Activated naive CD4-positive, alpha-beta T cell treated with anti-CD3 and anti-CD28 coated beads, Interleukin-2, amount 50 U/mL, for 72 hours (primary cell): ENCODE results near the gene KBTBD6. TPM values are rescaled to one million over a fixed set of nuclear protein-coding genes. Genes with fewer than 3 reads are reported as not detected.
"Not testable (repeated sequence)": the region's sequence is repeated elsewhere in the genome, so short reads cannot be mapped to it uniquely, and the experiment has no call there.

ENCODE experiments used
- ATAC-seq, 2 donors: fragments of 150-1000 bp; cut with Tn5 transposase; 2 replicates each; pipeline ENCODE4 v1.10.0; 2021; ENCODE audit warnings: mild to moderate bottlenecking in 2 of 2, moderate library complexity in 2 of 2
- DNase-seq, 2 donors: peaks; one replicate each; pipeline ENCODE4 v3.0.0; 2021 to 2022; ENCODE audit warnings: low spot score in 2 of 2
- H3K27ac Mint-ChIP-seq, 2 donors: one replicate each; pipeline ENCODE4 v1.8.0; 2022; ENCODE audit warnings: mild to moderate bottlenecking in 2 of 2, mixed read lengths in 2 of 2
- H3K36me3 Mint-ChIP-seq, 2 donors: one replicate each; pipeline ENCODE4 v1.8.0; 2022; ENCODE audit warnings: mixed read lengths in 2 of 2
- H3K9me3 Mint-ChIP-seq, 2 donors: one replicate each; pipeline ENCODE4 v1.8.0; 2022; ENCODE audit warnings: mixed read lengths in 2 of 2
- total RNA-seq, 2 donors: library from RNA; stranded (reverse); gene quantifications; one replicate each; pipeline ENCODE4 v1.2.3, GENCODE V29; 2022

Gene KBTBD6, protein sequence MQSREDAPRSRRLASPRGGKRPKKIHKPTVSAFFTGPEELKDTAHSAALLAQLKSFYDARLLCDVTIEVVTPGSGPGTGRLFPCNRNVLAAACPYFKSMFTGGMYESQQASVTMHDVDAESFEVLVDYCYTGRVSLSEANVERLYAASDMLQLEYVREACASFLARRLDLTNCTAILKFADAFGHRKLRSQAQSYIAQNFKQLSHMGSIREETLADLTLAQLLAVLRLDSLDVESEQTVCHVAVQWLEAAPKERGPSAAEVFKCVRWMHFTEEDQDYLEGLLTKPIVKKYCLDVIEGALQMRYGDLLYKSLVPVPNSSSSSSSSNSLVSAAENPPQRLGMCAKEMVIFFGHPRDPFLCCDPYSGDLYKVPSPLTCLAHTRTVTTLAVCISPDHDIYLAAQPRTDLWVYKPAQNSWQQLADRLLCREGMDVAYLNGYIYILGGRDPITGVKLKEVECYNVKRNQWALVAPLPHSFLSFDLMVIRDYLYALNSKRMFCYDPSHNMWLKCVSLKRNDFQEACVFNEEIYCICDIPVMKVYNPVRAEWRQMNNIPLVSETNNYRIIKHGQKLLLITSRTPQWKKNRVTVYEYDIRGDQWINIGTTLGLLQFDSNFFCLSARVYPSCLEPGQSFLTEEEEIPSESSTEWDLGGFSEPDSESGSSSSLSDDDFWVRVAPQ
- 1 to 10 TPM; 5.0 to 5.5 TPM for total RNA-seq

DNA sequence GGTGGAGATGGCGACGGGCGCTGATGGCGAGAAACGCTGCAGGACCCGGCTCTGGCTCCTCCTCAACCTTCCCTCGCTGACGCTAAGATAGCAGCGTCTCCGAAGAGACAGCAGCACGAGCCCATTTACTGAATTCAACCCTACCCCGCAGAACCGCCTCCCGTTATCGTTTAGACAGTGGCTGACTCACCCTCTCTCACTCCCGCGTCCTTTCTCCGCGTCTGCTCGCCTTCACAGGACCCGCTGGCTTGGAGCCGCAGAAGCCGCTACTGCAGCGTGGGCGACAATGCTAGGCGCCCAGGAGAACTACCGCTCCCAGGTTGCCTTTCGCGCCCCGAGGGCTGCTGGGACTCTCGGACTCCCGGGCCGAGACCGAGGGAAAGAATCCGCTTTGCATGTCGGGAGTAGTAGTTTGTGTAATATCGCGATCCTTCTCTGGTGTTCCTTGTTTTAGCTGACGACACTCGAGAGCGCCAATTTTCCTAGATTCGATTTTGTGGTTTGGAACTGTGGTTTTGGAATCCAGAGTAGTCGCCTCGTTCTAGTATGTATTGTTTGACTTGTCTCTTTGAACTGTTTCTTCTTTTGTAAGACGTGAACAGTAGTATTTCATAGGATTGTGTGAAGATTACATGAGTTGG, at the start of gene KBTBD6:
Gene KBTBD6 (minus strand): TSS at position 291 of the 641 bp plus-strand sequence. CDS start 291 bp downstream, outside the sequence.
- peaks cover 16 to 21% of the 10 kb centered on the region in 2 donors for H3K36me3 Mint-ChIP-seq
- peak within 1 kb of the TSS; percentile 91 to 92 for H3K27ac Mint-ChIP-seq
- DNase-seq (peak; percentile 91 to 97), ATAC-seq (peak; percentile 93 to 98)
- no peaks in the 10 kb centered on the region for H3K9me3 Mint-ChIP-seq

DNA sequence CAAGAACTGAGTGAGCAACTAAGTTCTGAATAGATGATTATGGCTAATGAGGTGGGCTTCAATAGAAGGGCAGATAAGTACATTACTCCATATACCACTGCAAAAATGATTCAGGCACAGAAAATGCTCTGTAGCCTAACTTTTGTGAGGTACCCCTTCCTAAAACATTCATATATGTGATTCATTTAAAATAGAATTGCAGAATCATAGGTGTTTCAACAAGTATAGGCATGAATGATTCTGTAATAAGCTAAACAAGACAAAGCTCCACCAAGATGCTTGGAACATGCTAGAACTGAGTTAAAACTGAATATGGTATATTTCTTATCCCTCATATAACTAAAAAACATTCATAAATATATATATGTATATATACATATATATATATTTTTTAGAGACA, 49.6 kb upstream of the KBTBD6 start:
- no peak overlapping the region for H3K27ac Mint-ChIP-seq
- no peaks in the 10 kb centered on the region for H3K36me3 Mint-ChIP-seq
- DNase-seq (no peak), ATAC-seq (no peak)
- peaks cover 0 to 5% of the 10 kb centered on the region in 2 donors for H3K9me3 Mint-ChIP-seq

DNA sequence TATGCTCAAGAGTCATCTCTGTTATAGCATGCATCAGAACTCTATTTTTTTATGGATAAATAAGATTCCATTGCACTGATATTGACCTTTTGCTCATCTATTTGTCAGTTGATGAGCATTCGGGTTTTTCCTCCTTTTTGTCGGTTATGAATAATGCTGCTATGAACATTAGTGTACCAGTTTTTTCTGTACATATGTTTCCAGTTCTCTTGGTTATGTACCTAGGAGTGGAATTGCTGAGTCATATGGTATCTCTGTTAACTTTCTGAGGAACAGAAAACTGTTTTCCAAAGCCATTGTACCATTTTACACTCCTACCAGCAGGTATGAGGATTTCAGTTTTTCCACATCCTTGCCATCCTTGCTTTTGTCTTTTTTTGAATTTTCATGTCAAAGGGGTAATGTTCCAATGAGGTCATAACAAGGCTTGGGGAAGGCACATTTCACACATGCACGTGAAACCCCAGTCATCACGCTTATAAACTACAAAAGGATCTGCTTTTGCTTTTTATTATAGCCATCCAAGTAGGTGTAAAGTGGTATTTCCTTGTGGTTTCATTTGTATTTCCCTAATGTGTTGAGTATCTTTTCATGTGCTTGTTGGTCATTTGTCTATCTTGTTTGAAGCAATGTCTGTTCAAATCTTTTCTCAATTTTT, 47.1 kb upstream of the KBTBD6 start:
- ATAC-seq = peak; percentile 67 to 81
- peaks cover 14 to 24% of the 10 kb centered on the region in 2 donors for H3K36me3 Mint-ChIP-seq
- no peak for DNase-seq
- peak overlapping the region; percentile 10 to 88 for H3K27ac Mint-ChIP-seq
- H3K9me3 Mint-ChIP-seq = peaks cover 13 to 14% of the 10 kb centered on the region in 2 donors

DNA sequence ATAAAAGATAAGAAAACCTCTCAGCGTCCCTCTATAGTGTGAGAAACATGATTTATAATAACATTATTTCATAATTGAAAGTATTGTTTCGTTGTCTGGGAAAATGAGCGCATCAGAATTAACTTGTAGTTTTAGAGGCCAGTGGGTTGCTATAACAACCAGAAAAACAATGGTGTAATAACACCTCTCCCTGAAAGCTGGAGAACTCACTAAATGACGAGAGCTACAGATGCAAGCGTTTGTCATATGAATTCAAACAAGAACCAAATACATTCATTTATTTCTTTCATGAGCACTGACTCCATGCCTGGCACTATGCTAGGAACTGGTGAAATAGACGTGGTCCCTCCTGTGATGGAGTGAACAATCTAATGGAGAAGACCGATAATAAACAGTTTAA, 45.4 kb upstream of the KBTBD6 start:
- H3K36me3 Mint-ChIP-seq = peaks cover 16 to 30% of the 10 kb centered on the region in 2 donors
- H3K27ac Mint-ChIP-seq = no peak overlapping the region
- H3K9me3 Mint-ChIP-seq = peaks cover 14 to 16% of the 10 kb centered on the region in 2 donors
- DNase-seq (no peak), ATAC-seq (peak; percentile 18 to 67)

DNA sequence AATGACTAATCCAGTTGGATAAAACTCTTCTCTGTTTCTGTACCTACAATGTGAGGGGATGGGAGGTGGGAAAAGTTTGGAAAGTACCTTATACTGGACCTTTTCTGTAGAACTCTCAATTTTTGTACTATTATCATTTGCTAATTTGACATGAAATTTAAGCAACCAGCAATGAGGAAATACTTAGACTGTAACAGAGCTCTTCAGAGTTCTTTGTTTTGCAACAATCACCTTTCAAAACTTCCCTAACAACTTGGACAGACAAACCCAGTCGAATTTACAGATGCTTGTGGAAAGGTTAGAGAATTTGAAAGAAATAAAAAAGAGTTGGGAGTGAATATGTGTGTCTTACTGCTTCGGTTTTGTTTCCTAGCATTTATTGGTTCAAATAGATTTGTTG, 45.0 kb upstream of the KBTBD6 start:
- H3K9me3 Mint-ChIP-seq = peaks cover 14 to 16% of the 10 kb centered on the region in 2 donors
- ATAC-seq = no peak
- H3K27ac Mint-ChIP-seq = peak overlapping the region in 1 of 2 donors; percentile 36
- no peak for DNase-seq
- H3K36me3 Mint-ChIP-seq = peaks cover 16 to 30% of the 10 kb centered on the region in 2 donors

DNA sequence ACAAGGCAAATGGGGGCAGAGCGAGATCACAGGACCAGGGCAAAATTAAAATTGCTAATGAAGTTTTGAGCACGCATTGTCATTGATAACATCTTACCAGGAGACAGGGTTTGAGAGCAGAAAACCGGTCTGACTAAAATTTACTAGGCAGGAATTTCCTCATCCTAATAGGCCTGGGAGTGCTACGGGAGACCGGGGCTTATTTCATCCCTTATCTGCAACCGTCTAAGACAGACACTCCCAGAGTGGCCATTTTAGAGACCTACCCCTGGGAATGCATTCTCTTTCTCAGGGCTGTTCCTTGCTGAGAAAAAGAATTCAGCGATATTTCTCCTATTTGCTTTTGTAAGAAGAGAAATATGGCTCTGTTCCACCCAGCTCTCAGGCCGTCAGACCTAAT, 43.0 kb upstream of the KBTBD6 start:
- peaks cover 16 to 30% of the 10 kb centered on the region in 2 donors for H3K36me3 Mint-ChIP-seq
- ATAC-seq, H3K27ac Mint-ChIP-seq, DNase-seq: not testable (repeated sequence)
- H3K9me3 Mint-ChIP-seq = peaks cover 14 to 16% of the 10 kb centered on the region in 2 donors

DNA sequence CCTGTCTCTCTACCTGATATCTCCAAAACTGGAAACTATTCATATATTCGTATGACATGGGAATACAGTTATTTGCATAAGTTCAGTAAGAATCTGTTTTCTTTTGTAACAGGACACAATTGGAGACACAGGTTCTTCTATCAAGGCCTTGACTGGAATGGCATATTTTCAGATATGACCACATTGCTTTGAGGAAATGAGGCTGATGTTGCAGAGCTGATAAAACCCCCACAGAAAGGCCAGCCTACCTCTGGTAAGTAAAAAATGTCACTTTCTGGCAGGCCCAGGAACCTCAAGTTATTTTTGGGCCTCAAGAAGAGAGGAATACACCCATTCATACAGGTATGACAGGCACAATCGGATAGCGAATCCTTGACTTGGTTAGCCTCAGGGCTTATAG, 29.5 kb upstream of the KBTBD6 start:
- H3K36me3 Mint-ChIP-seq = no peaks in the 10 kb centered on the region
- ATAC-seq (no peak), DNase-seq (no peak)
- H3K9me3 Mint-ChIP-seq = no peaks in the 10 kb centered on the region
- no peak overlapping the region for H3K27ac Mint-ChIP-seq

DNA sequence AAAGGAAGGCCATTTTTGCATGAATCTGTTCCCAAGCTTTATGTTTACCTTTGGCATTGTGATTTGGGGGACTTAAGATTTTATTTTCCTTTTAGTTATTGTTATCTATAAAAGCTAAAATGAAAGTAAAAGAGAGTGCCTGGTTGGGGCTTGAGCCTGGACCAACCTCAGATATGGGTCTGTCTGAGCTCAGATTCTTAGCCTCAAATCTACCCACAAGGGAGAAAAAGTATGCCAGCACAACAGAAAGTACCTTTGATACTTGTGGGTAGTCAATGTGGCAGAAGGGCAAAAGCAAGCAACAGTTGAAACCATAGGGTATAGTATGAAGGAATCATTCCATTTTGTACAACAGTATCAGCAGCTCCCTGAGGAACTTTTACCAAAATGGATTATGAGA, 26.6 kb upstream of the KBTBD6 start:
- H3K36me3 Mint-ChIP-seq = no peaks in the 10 kb centered on the region
- H3K9me3 Mint-ChIP-seq = no peaks in the 10 kb centered on the region
- no peak for DNase-seq
- no peak overlapping the region for H3K27ac Mint-ChIP-seq
- ATAC-seq = no peak

DNA sequence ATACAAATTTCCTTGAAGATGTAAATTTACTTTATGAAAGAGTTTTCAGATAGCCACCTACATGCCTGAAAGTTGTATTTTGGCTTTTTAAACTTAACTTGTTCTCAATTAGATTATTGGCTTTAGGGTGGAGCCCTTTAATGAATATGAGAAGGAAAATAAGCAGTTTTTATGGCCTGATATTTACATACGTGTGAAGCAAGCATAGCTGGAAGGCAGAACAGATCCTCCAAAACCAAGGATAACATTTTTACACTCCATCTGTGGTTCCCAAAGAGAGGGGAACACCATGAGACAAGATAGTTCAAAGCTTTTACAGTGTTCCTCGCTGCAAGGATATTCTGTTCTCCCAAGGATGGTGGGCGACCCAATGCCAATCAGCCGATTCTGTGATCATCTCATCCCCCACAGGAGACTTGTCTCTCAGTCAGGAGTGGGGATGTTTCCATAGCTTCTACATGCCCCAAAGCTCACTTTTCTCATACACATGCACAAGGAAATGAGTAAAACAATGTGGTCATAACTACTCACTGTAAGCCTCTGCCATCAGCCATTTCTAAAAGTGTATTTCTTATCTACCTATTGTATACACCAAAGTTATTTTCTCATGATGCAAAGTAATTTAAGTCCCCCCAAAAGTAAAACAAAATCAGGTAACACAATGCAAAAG, 24.6 kb upstream of the KBTBD6 start:
- H3K27ac Mint-ChIP-seq = no peak overlapping the region
- DNase-seq (no peak), ATAC-seq (no peak)
- peaks cover under 1 to 5% of the 10 kb centered on the region in 2 donors for H3K9me3 Mint-ChIP-seq
- peaks cover 4% of the 10 kb centered on the region in 2 donors for H3K36me3 Mint-ChIP-seq

DNA sequence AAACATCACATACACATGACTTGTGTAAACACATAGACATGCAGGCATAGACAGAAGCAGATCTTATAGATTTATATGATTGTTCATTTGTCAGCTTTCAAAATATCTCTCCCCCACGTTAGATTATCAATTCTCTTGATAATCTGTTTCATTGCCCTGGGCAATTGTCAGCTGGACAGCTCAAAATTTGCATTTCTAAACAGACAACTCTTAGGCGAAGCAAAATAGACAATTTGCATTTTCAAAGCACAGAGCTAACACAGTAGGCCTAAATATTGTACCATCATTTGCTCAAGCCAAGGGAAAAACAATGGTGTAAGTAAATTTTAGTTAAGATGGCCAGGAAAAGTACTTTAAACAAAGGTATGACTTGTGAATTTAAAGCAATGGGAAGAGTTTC, 24.0 kb upstream of the KBTBD6 start:
- ATAC-seq = no peak
- peaks cover 6 to 11% of the 10 kb centered on the region in 2 donors for H3K9me3 Mint-ChIP-seq

DNA sequence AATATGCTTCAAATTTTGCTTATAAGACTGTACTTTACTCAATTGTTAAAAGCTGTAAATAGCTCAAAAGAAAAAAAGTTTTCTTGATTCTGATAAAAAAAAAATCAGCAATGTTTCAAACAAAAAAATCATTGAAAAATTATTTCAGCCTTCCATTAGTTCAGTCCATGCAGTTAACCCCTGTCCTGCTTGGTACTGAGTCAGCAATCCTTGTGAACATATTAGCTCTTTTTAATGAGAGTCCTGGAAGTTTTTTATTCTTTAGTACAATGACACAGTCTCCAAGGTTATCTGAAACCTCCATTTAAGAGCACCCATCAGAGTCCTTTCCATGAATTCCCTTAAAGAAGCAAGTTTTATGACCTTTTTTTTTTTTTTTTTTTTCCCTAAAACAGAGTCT, 21.4 kb upstream of the KBTBD6 start:
- Mint-ChIP-seq H3K36me3 (peaks cover 36% of the 10 kb centered on the region in 2 donors), H3K9me3 (peaks cover 29 to 35% of the 10 kb centered on the region in 2 donors), H3K27ac (no peak overlapping the region)
- ATAC-seq (no peak), DNase-seq (no peak)

More for the DNA sequence above, 24.0 kb upstream of the KBTBD6 start:
- no peak for DNase-seq
- Mint-ChIP-seq H3K36me3 (peaks cover 10% of the 10 kb centered on the region in 2 donors), H3K27ac (no peak overlapping the region)

DNA sequence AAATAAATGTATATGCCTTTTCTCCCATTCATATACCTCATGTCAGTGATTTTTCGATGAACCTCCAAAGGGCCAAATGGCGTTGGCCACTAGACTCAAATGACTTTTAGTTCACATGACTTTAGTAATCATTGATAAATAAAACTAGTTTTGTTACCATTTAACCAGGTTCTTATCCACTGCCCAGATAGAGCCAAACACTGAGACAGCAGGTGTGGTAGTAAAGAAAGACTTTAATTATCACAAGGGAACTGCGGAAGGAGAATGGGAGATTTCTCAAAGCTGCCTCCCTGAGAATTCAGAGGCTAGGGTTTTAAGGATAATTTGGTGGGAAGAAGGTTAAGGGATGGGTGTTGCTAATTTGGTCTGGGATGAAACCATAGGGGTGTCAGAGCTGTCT, 19.4 kb upstream of the KBTBD6 start:
- Mint-ChIP-seq H3K36me3 (peaks cover 52 to 56% of the 10 kb centered on the region in 2 donors), H3K27ac (no peak overlapping the region), H3K9me3 (peaks cover 43 to 51% of the 10 kb centered on the region in 2 donors)
- no peak for DNase-seq
- no peak for ATAC-seq

DNA sequence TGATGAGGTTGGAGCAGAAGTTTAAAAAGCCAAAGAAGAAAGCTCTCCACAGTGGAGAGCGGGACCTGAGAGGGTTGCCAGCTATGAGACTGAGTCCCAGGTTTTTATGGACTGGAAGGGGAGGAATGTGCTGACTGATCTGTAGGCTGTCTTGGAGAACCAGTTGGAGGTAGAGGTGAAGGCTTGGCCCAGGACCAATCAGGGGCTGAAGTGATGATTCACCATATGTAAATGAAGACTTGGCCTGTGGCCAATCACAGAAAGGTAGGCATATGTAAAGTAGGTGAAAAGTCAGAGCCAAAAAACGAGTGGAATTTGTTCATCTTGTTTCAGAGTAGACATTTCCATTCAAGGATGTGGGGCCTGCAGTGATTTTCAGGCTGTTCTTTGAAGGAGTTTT, 17.5 kb upstream of the KBTBD6 start:
- Mint-ChIP-seq H3K36me3 (peaks cover 61 to 66% of the 10 kb centered on the region in 2 donors), H3K9me3 (peaks cover 50 to 59% of the 10 kb centered on the region in 2 donors), H3K27ac (peak overlapping the region in 1 of 2 donors; percentile 54)
- DNase-seq = no peak
- ATAC-seq = no peak

DNA sequence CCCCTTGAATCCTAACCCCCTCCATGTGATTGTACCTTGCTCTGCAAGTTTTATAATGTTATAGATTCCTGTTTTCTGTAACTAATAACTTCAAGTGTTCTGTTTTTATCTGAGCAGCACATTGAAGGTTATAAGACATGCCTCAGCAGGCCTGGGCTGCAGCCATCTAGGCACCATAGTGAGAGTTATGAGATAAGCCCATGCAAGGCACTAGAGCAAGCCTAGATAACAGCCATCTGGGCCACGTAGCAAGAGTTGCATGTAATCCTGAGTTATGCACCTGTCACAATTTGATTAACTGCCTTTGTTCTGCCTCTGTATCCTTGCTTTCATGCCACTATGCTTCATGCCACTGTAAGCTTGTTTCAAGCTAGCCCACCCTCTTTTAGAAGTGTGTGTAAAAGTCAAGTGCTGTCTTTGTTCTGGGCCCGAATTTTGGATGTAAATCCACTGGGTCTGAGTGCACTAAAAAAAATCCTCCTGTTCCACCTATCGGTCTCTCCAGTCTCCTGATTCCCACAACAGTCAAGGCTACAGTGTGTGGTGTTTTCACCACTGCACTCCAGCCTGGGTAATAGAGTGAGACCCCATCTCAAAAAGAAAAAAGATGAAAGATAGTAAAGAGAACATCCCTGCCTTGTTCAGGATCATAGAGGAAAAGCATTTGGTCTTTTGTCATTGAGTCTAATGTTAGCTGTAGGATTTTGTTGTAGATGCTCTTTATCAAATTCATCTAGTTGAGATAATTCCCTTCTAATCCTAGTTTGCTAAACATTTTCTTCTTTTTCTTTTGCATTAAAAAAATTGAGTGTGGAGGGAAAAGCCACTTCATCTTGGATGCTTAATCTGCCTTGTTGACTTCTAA, 16.0 kb upstream of the KBTBD6 start:
- Mint-ChIP-seq H3K27ac (no peak overlapping the region), H3K36me3 (peaks cover 61 to 66% of the 10 kb centered on the region in 2 donors), H3K9me3 (peaks cover 50 to 59% of the 10 kb centered on the region in 2 donors)
- ATAC-seq (no peak), DNase-seq (no peak)
